ENCODE results near the gene KCNIP1. TPM values are rescaled to one million over a fixed set of nuclear protein-coding genes. Genes with fewer than 3 reads are reported as not detected.

The KCNIP1 gene
- total RNA-seq, 1 experiment from 2014 or later = not detected

GRCh38 chr5:170650850-170651249 lies 147.0 kb downstream of the KCNIP1 start:
- no TSS peak for BruUV-seq (replicated peaks)
- POLR2A ChIA-PET (ENCODE audit: unreplicated experiment) = no interaction called here
- ATAC-seq = no peak

GRCh38 chr5:170651604-170652277 lies 147.9 kb downstream of the KCNIP1 start:
- POLR2A ChIA-PET (ENCODE audit: unreplicated experiment) = no interaction called here
- no peaks in the 10 kb centered on the region for H3K4me1 ChIP-seq (ENCODE audit: insufficient read depth, low read length)
- H3K9me3 ChIP-seq (ENCODE audit: low read length) = no peaks in the 10 kb centered on the region
- H3K36me3 ChIP-seq (ENCODE audit: low read depth, low read length) = no peaks in the 10 kb centered on the region
- H3K4me2 ChIP-seq (ENCODE audit: low read length) = no peak overlapping the region
- H3K27me3 ChIP-seq (ENCODE audit: low read length) = peaks cover 30% of the 10 kb centered on the region
- DNase-seq (no peak), ATAC-seq (no peak)
- intact Hi-C loops (cut with micrococcal nuclease) = no loop called here
- no peak overlapping the region for H2AFZ ChIP-seq (ENCODE audit: low read length)
- no peak overlapping the region for H3K4me3 ChIP-seq (ENCODE audit: low read length)
- no peaks in the 10 kb centered on the region for H3F3A ChIP-seq (ENCODE audit: low read length, unreplicated experiment)
- TF ChIP-seq EZH2 (IDR thresholded peaks at IDR 0.05; ENCODE audit: low read length, unreplicated experiment) (no peak), EZH2phosphoT487 (IDR thresholded peaks at IDR 0.05; ENCODE audit: borderline replicate concordance, low read length) (no peak), CTCF (conservative IDR thresholded peaks at IDR 0.05; ENCODE audit: low read depth, low read length) (no peak)
- no TSS peak for BruUV-seq (replicated peaks)
- no peaks in the 10 kb centered on the region for H3K79me2 ChIP-seq (ENCODE audit: low read length)
- H3K27ac ChIP-seq (ENCODE audit: low read length) = no peak overlapping the region
- H3K9me2 ChIP-seq (replicated peaks; ENCODE audit: low read length) = no peaks in the 10 kb centered on the region
- CTCF ChIA-PET = no interaction called here
- H4K20me1 ChIP-seq (ENCODE audit: low read length) = no peaks in the 10 kb centered on the region
- H3K9ac ChIP-seq (ENCODE audit: low read length) = no peak overlapping the region

More at GRCh38 chr5:170650850-170651249, 147.0 kb downstream of the KCNIP1 start:
- H3K4me3 ChIP-seq (ENCODE audit: low read length) = no peak overlapping the region
- intact Hi-C loops (cut with micrococcal nuclease) = no loop called here
- no peak for TF ChIP-seq CTCF (conservative IDR thresholded peaks at IDR 0.05; ENCODE audit: low read depth, low read length)
- no peak for TF ChIP-seq EZH2phosphoT487 (IDR thresholded peaks at IDR 0.05; ENCODE audit: borderline replicate concordance, low read length)
- TF ChIP-seq EZH2 (IDR thresholded peaks at IDR 0.05; ENCODE audit: low read length, unreplicated experiment) = no peak
- H3K27ac ChIP-seq (ENCODE audit: low read length) = no peak overlapping the region
- no peak for DNase-seq
- H3K79me2 ChIP-seq (ENCODE audit: low read length) = no peaks in the 10 kb centered on the region
- no peaks in the 10 kb centered on the region for H3K4me1 ChIP-seq (ENCODE audit: insufficient read depth, low read length)
- no peaks in the 10 kb centered on the region for H3K36me3 ChIP-seq (ENCODE audit: low read depth, low read length)
- H3K9me2 ChIP-seq (replicated peaks; ENCODE audit: low read length) = no peaks in the 10 kb centered on the region
- H2AFZ ChIP-seq (ENCODE audit: low read length) = no peak overlapping the region
- H3K9me3 ChIP-seq (ENCODE audit: low read length) = no peaks in the 10 kb centered on the region
- no peak overlapping the region for H3K4me2 ChIP-seq (ENCODE audit: low read length)
- peaks cover 29% of the 10 kb centered on the region for H3K27me3 ChIP-seq (ENCODE audit: low read length)
- no peaks in the 10 kb centered on the region for H3F3A ChIP-seq (ENCODE audit: low read length, unreplicated experiment)
- no peaks in the 10 kb centered on the region for H4K20me1 ChIP-seq (ENCODE audit: low read length)
- CTCF ChIA-PET = no interaction called here
- no peak overlapping the region for H3K9ac ChIP-seq (ENCODE audit: low read length)

GRCh38 chr5:170655476-170655875 lies 151.7 kb downstream of the KCNIP1 start:
- ATAC-seq = no peak
- H3K27me3 ChIP-seq (ENCODE audit: low read length) = peaks cover 30% of the 10 kb centered on the region
- no TSS peak for BruUV-seq (replicated peaks)
- no peak overlapping the region for H2AFZ ChIP-seq (ENCODE audit: low read length)
- H3K4me2 ChIP-seq (ENCODE audit: low read length) = no peak overlapping the region
- ChIA-PET CTCF (no interaction called here), POLR2A (ENCODE audit: unreplicated experiment) (no interaction called here)
- H3K79me2 ChIP-seq (ENCODE audit: low read length) = no peaks in the 10 kb centered on the region
- TF ChIP-seq EZH2phosphoT487 (IDR thresholded peaks at IDR 0.05; ENCODE audit: borderline replicate concordance, low read length) (no peak), CTCF (conservative IDR thresholded peaks at IDR 0.05; ENCODE audit: low read depth, low read length) (no peak), EZH2 (IDR thresholded peaks at IDR 0.05; ENCODE audit: low read length, unreplicated experiment) (no peak)
- H3K9me3 ChIP-seq (ENCODE audit: low read length) = no peaks in the 10 kb centered on the region
- no peaks in the 10 kb centered on the region for H3K9me2 ChIP-seq (replicated peaks; ENCODE audit: low read length)
- H3K27ac ChIP-seq (ENCODE audit: low read length) = no peak overlapping the region
- DNase-seq = no peak
- no peaks in the 10 kb centered on the region for H4K20me1 ChIP-seq (ENCODE audit: low read length)
- intact Hi-C loops (cut with micrococcal nuclease) = no loop called here
- no peaks in the 10 kb centered on the region for H3F3A ChIP-seq (ENCODE audit: low read length, unreplicated experiment)
- H3K9ac ChIP-seq (ENCODE audit: low read length) = no peak overlapping the region
- no peaks in the 10 kb centered on the region for H3K36me3 ChIP-seq (ENCODE audit: low read depth, low read length)
- H3K4me1 ChIP-seq (ENCODE audit: insufficient read depth, low read length) = no peaks in the 10 kb centered on the region
- no peak overlapping the region for H3K4me3 ChIP-seq (ENCODE audit: low read length)

All from PC-3 (cell line).